Upper lobe of right lung (tissue), 1 donor: ENCODE measurements around the gene SLC9A6. TPM values are rescaled to one million over a fixed set of nuclear protein-coding genes. Genes with fewer than 3 reads are reported as not detected.
"Not testable (repeated sequence)": the region's sequence is repeated elsewhere in the genome, so short reads cannot be mapped to it uniquely, and the experiment has no call there.

ENCODE experiments used
- ATAC-seq: fragments of 200-7000 bp; cut with Tn5 transposase; one replicate; pipeline ENCODE4 v1.9.1; 2020; ENCODE audit warnings: mild to moderate bottlenecking, moderate library complexity
- DNase-seq: peaks from one replicate; pipeline ENCODE4 v3.0.0-alpha.2; 2020
- H3K27ac ChIP-seq: fragments of 200-600 bp; one replicate; pipeline ENCODE4 v1.8.0; 2022
- H3K27me3 ChIP-seq: fragments of 200-600 bp; one replicate; pipeline ENCODE4 v1.8.0; 2022; ENCODE audit warnings: mild to moderate bottlenecking
- H3K36me3 ChIP-seq: fragments of 200-600 bp; one replicate; pipeline ENCODE4 v1.8.0; 2022
- H3K4me1 ChIP-seq: fragments of 200-600 bp; one replicate; pipeline ENCODE4 v1.8.0; 2022
- H3K4me3 ChIP-seq: fragments of 200-600 bp; one replicate; pipeline ENCODE4 v1.8.0; 2022; ENCODE audit warnings: mild to moderate bottlenecking
- H3K9me3 ChIP-seq: fragments of 200-600 bp; one replicate; pipeline ENCODE4 v1.8.0; 2022
- CTCF ChIP-seq: fragments of 200-600 bp; IDR thresholded peaks from one replicate; pipeline ENCODE4 v1.8.0; 2022; ENCODE audit warnings: antibody characterized with exemption
- intact Hi-C: fragments of 100-400 bp; cut with DNase I; formaldehyde crosslinking; loops from one replicate; pipeline ENCODE4 v1.11.0; 2022
- total RNA-seq: library from RNA; stranded (reverse); fragmentation: NEBNext Ultra II Directional; extraction: Animal tissue kit (Norgen Biotek cat#: 25700); gene quantifications from one replicate; pipeline ENCODE4 v1.2.1, GENCODE V29; 2021
- donor health status: DM: no; HTN: yes; CAD: no; lungs with severe emphysema.

Gene SLC9A6
- total RNA-seq, 1 donor from 2014 or later = 13.2 TPM

- Histone ChIP-seq H3K9me3 (no peaks in the 10 kb centered on the region), H3K4me3 (no peak overlapping the region), H3K27ac (no peak overlapping the region), H3K36me3 (no peaks in the 10 kb centered on the region), H3K27me3 (no peaks in the 10 kb centered on the region), H3K4me1 (no peaks in the 10 kb centered on the region)
- TF ChIP-seq CTCF = no peak
- intact Hi-C loops = no loop called here
- DNase-seq (no peak), ATAC-seq (no peak)
Observed at GRCh38 chrX:136076942-136077341, 91.7 kb downstream of the SLC9A6 start.

GRCh38 chrX:136080766-136081165, 95.5 kb downstream of the SLC9A6 start:
- intact Hi-C loops = no loop called here
- Histone ChIP-seq H3K4me1 (no peaks in the 10 kb centered on the region), H3K27ac (no peak overlapping the region), H3K9me3 (no peaks in the 10 kb centered on the region), H3K4me3 (no peak overlapping the region), H3K36me3 (no peaks in the 10 kb centered on the region), H3K27me3 (no peaks in the 10 kb centered on the region)
- no peak for TF ChIP-seq CTCF
- no peak for DNase-seq
- no peak for ATAC-seq

- Histone ChIP-seq H3K27ac (no peak overlapping the region), H3K27me3 (no peaks in the 10 kb centered on the region), H3K36me3 (no peaks in the 10 kb centered on the region), H3K9me3 (no peaks in the 10 kb centered on the region), H3K4me1 (no peaks in the 10 kb centered on the region), H3K4me3 (no peak overlapping the region)
- DNase-seq (no peak), ATAC-seq (no peak)
- TF ChIP-seq CTCF = no peak
- intact Hi-C loops = no loop called here
Observed at GRCh38 chrX:136086521-136086920, 101.3 kb downstream of the SLC9A6 start.

GRCh38 chrX:136091898-136092297, 106.7 kb downstream of the SLC9A6 start:
- ATAC-seq, H3K4me1 ChIP-seq, H3K9me3 ChIP-seq, H3K27me3 ChIP-seq, H3K36me3 ChIP-seq, intact Hi-C loops, H3K27ac ChIP-seq, H3K4me3 ChIP-seq, DNase-seq: not testable (repeated sequence)

GRCh38 chrX:136094962-136095361, 109.7 kb downstream of the SLC9A6 start:
- no peaks in the 10 kb centered on the region for H3K9me3 ChIP-seq
- DNase-seq (no peak), ATAC-seq (no peak)
- H3K36me3 ChIP-seq = no peaks in the 10 kb centered on the region
- no peaks in the 10 kb centered on the region for H3K27me3 ChIP-seq
- intact Hi-C loops = no loop called here
- no peak overlapping the region for H3K27ac ChIP-seq
- H3K4me3 ChIP-seq = no peak overlapping the region
- H3K4me1 ChIP-seq = no peaks in the 10 kb centered on the region
- TF ChIP-seq CTCF = no peak

Other genes with a start within 250 kb of the SLC9A6 start
- 0.58 TPM for gene CT45A3, start 217.2 kb upstream of the SLC9A6 start, total RNA-seq
- 1.2 TPM for gene CT45A5, start 199.9 kb upstream of the SLC9A6 start, total RNA-seq
- not detected for gene CT45A6, start 182.6 kb upstream of the SLC9A6 start, total RNA-seq
- not detected for gene CT45A2, start 165.4 kb upstream of the SLC9A6 start, total RNA-seq
- gene CT45A7, start 148.2 kb upstream of the SLC9A6 start, total RNA-seq = not detected
- gene CT45A8, start 130.9 kb upstream of the SLC9A6 start, total RNA-seq = not detected
- gene CT45A9, start 113.6 kb upstream of the SLC9A6 start, total RNA-seq = not detected
- not detected for gene CT45A10, start 92.0 kb upstream of the SLC9A6 start, total RNA-seq
- gene SAGE1, start 91.7 kb upstream of the SLC9A6 start, total RNA-seq = not detected
- gene MMGT1, start 11.4 kb upstream of the SLC9A6 start, total RNA-seq = 30.2 TPM
- 328 TPM for gene FHL1, start 162.1 kb downstream of the SLC9A6 start, total RNA-seq